NCI-H69 (cell line): Measurements from ENCODE around the gene MTHFS.
A peak's percentile ranks its signal among the peaks of the same experiment; 100 is the strongest.

Source experiments
- DNase-seq: peaks from one replicate; lab custom pipeline; 2025; lab: John Stamatoyannopoulos, UW

Gene MTHFS

GRCh38 chr15:79875213-79875612, 21.6 kb downstream of the MTHFS start:
- no peak for DNase-seq

GRCh38 chr15:79874242-79874641, 22.6 kb downstream of the MTHFS start:
- DNase-seq: peak; percentile 3

- no peak for DNase-seq
These were observed 24.3 kb downstream of the MTHFS start for GRCh38 chr15:79872358-79873017.

- DNase-seq: no peak
These were observed 28.3 kb downstream of the MTHFS start for GRCh38 chr15:79868554-79868953.

- peak; percentile 10 for DNase-seq
These were observed 32.9 kb downstream of the MTHFS start for GRCh38 chr15:79863886-79864285.

- no peak for DNase-seq
These were observed 34.6 kb downstream of the MTHFS start for GRCh38 chr15:79862191-79862590.

GRCh38 chr15:79860661-79861060, 36.2 kb downstream of the MTHFS start:
- no peak for DNase-seq

GRCh38 chr15:79858469-79858868, 38.3 kb downstream of the MTHFS start:
- DNase-seq: no peak

- DNase-seq: peak; percentile 57
These were observed 43.1 kb downstream of the MTHFS start for GRCh38 chr15:79853492-79854328.

GRCh38 chr15:79849789-79850188, 47.0 kb downstream of the MTHFS start:
- DNase-seq: peak; percentile 43

GRCh38 chr15:79846539-79846938, 50.3 kb downstream of the MTHFS start:
- no peak for DNase-seq

GRCh38 chr15:79844221-79844620, 52.6 kb downstream of the MTHFS start:
- DNase-seq: peak; percentile 2

- no peak for DNase-seq
These were observed 59.0 kb downstream of the MTHFS start for GRCh38 chr15:79837846-79838245.

GRCh38 chr15:79834495-79834894, 62.3 kb downstream of the MTHFS start:
- peak; percentile 57 for DNase-seq

- DNase-seq: no peak
These were observed 64.3 kb downstream of the MTHFS start for GRCh38 chr15:79832367-79833120.

GRCh38 chr15:79831604-79832003, 65.2 kb downstream of the MTHFS start:
- DNase-seq: no peak

GRCh38 chr15:79829950-79830349, 66.9 kb downstream of the MTHFS start:
- DNase-seq: no peak

- no peak for DNase-seq
These were observed 68.4 kb downstream of the MTHFS start for GRCh38 chr15:79828447-79828846.

- DNase-seq: no peak
These were observed 70.0 kb downstream of the MTHFS start for GRCh38 chr15:79826800-79827199.

GRCh38 chr15:79824136-79824701, 72.6 kb downstream of the MTHFS start:
- no peak for DNase-seq

- DNase-seq: no peak
These were observed 76.0 kb downstream of the MTHFS start for GRCh38 chr15:79820820-79821219.

GRCh38 chr15:79820176-79820575, 76.6 kb downstream of the MTHFS start:
- no peak for DNase-seq
